Endothelial cell of umbilical vein (primary cell): ENCODE results near the gene FABP6. TPM values are rescaled to one million over a fixed set of nuclear protein-coding genes. Genes with fewer than 3 reads are reported as not detected.
"Not testable (repeated sequence)": the region's sequence is repeated elsewhere in the genome, so short reads cannot be mapped to it uniquely, and the experiment has no call there.

Experiments
- BruUV-seq: library from RNA; stranded (reverse); fragments of 400-500 nt; replicated peaks from 2 replicates; lab custom pipeline; 2021; lab: Mats Ljungman, UMichigan
- CTCF ChIA-PET: fragments of 300-600, 350-600 bp; sonication (Branson Sonifier 250); formaldehyde crosslinking; loops from one replicate; lab custom pipeline; 2021; ENCODE audit warnings: antibody characterized with exemption, inconsistent platforms; lab: Charles Lee
- POLR2A ChIA-PET: fragments of 300-600, 350-600 bp; sonication (Branson Sonifier 250); formaldehyde crosslinking; loops from one replicate; lab custom pipeline; 2021; ENCODE audit warnings: antibody characterized with exemption, inconsistent platforms; lab: Charles Lee
- DNase-seq: peaks from one replicate; pipeline ENCODE4 v3.0.0-alpha.2; 2011; ENCODE audit warnings: low read depth, low spot score
- FAIRE-seq: peaks from 2 replicates; lab custom pipeline; 2011; peaks lifted over from hg19 to GRCh38; lab: Jason Lieb, UNC
- H2AFZ ChIP-seq: 2 replicates; pipeline ENCODE4 v1.6.0; 2012; ENCODE audit warnings: low read depth, low read length, control low read depth, inconsistent platforms
- H3K27ac ChIP-seq: 2 replicates; pipeline ENCODE4 v1.5.1; 2011; ENCODE audit warnings: low read depth, mild to moderate bottlenecking, control low read depth, low read length, moderate library complexity; ENCODE audit not compliant: insufficient read depth
- H3K27me3 ChIP-seq, 2 experiments: 2 replicates each; pipeline versions ENCODE4 v1.6.0 to v1.6.1; 2011; ENCODE audit warnings: low read length in 2 of 2, mixed read lengths in 1 of 2; ENCODE audit not compliant: control insufficient read depth in 2 of 2, insufficient read depth in 2 of 2
- H3K36me3 ChIP-seq, 2 experiments: 2 replicates in 1 of 2; 3 replicates in 1 of 2; pipeline ENCODE4 v1.5.1; 2011; ENCODE audit warnings: low read length in 2 of 2, mild to moderate bottlenecking in 1 of 2, moderate library complexity in 1 of 2; ENCODE audit not compliant: control insufficient read depth in 2 of 2, insufficient read depth in 2 of 2; ENCODE audit errors: extremely low read depth in 1 of 2
- H3K4me1 ChIP-seq: 3 replicates; pipeline ENCODE4 v1.5.1; 2011; ENCODE audit warnings: mild to moderate bottlenecking, low read length; ENCODE audit not compliant: control insufficient read depth, insufficient read depth; ENCODE audit errors: extremely low read depth
- H3K4me2 ChIP-seq: 2 replicates; pipeline ENCODE4 v1.6.1; 2011; ENCODE audit warnings: low read length, control low read depth, mixed read lengths; ENCODE audit not compliant: insufficient read depth
- H3K4me3 ChIP-seq, 3 experiments: fragments of 200-600 bp in 1 of 3; sonication (generic), shearing (Covaris generic) in 1 of 3; replicated peaks in 1 of 3; 2 replicates each; pipeline ENCODE4 v1.5.1; 2011 to 2016; ENCODE audit warnings: control low read depth in 3 of 3, low read length in 3 of 3, mild to moderate bottlenecking in 2 of 3, inconsistent platforms in 1 of 3, low read depth in 1 of 3, moderate library complexity in 1 of 3; ENCODE audit not compliant: insufficient read depth in 1 of 3
- H3K79me2 ChIP-seq: 2 replicates; pipeline ENCODE4 v1.6.0; 2012; ENCODE audit warnings: low read length, inconsistent platforms; ENCODE audit not compliant: control insufficient read depth, insufficient read depth
- H3K9ac ChIP-seq: replicated peaks from 2 replicates; pipeline ENCODE3; 2011; ENCODE audit warnings: low read length, control low read depth; ENCODE audit not compliant: insufficient read depth; ENCODE audit errors: extremely low read depth
- H3K9me1 ChIP-seq: replicated peaks from 3 replicates; pipeline ENCODE4 v1.6.0; 2011; ENCODE audit warnings: mild to moderate bottlenecking, low read length; ENCODE audit not compliant: control insufficient read depth, insufficient read depth; ENCODE audit errors: extremely low read depth
- H3K9me3 ChIP-seq: replicated peaks from 2 replicates; pipeline ENCODE4 v1.5.1; 2012; ENCODE audit warnings: low read length, inconsistent platforms; ENCODE audit not compliant: control insufficient read depth, insufficient read depth
- H4K20me1 ChIP-seq: replicated peaks from 2 replicates; pipeline ENCODE3; 2011; ENCODE audit warnings: mild to moderate bottlenecking, low read length; ENCODE audit not compliant: control insufficient read depth, insufficient read depth; ENCODE audit errors: extremely low read depth
- CTCF ChIP-seq, 2 donors: IDR thresholded peaks; 1 replicate in 1 of 2; 2 replicates in 1 of 2; pipeline ENCODE4 v1.5.1; 2011; ENCODE audit warnings: low read length in 2 of 2, mild to moderate bottlenecking in 2 of 2, moderate library complexity in 2 of 2, control low read depth in 1 of 2, inconsistent platforms in 1 of 2, low read depth in 1 of 2; ENCODE audit not compliant: insufficient read depth in 1 of 2; ENCODE audit errors: extremely low read depth in 1 of 2
- EZH2 ChIP-seq: IDR thresholded peaks from 2 replicates; pipeline ENCODE4 v1.6.1; 2012; ENCODE audit warnings: borderline replicate concordance, low read depth, mild to moderate bottlenecking, moderate library complexity, low read length, inconsistent platforms; ENCODE audit not compliant: severe bottlenecking
- FOS ChIP-seq: IDR thresholded peaks from 2 replicates; pipeline ENCODE4 v1.6.1; 2011; ENCODE audit warnings: mild to moderate bottlenecking, low read length, moderate library complexity, borderline replicate concordance; ENCODE audit not compliant: insufficient read depth
- GATA2 ChIP-seq: IDR thresholded peaks from 2 replicates; pipeline ENCODE4 v1.7.0; 2011; ENCODE audit warnings: low read depth, mild to moderate bottlenecking, moderate library complexity, mixed read lengths, low read length; ENCODE audit not compliant: insufficient read length, insufficient read depth
- JUN ChIP-seq: IDR thresholded peaks from 2 replicates; pipeline ENCODE4 v1.6.1; 2011; ENCODE audit warnings: borderline replicate concordance, low read depth; ENCODE audit not compliant: insufficient read length, insufficient read depth
- MAX ChIP-seq: IDR thresholded peaks from 2 replicates; pipeline ENCODE4 v1.6.1; 2011; ENCODE audit not compliant: insufficient read depth, insufficient read length
- MYC ChIP-seq: IDR thresholded peaks from one replicate; pipeline ENCODE4 v1.6.1; 2011; ENCODE audit warnings: mild to moderate bottlenecking, low read depth, low read length
- POLR2A ChIP-seq: IDR thresholded peaks from 2 replicates; pipeline ENCODE4 v1.6.1; 2012; ENCODE audit warnings: low read depth, mild to moderate bottlenecking, control low read depth, low read length
- POLR2AphosphoS5 ChIP-seq: IDR thresholded peaks from 2 replicates; pipeline ENCODE4 v1.6.1; 2012; ENCODE audit warnings: low read depth, mild to moderate bottlenecking, control low read depth, low read length, moderate library complexity; ENCODE audit not compliant: insufficient read depth
- dilution Hi-C: fragments of 300-500 bp; cut with MboI; formaldehyde crosslinking; loops from one replicate; pipeline ENCODE4 v1.15.0; 2019; ENCODE audit warnings: low sequenced_read_pairs; ENCODE audit not compliant: extremely low pct_ligation_motif_present
- intact Hi-C: fragments of 100-400 bp; cut with micrococcal nuclease; formaldehyde crosslinking; loops from one replicate; pipeline ENCODE4 v1.10.0; 2022
- polyA plus RNA-seq, 4 experiments: library from polyadenylated mRNA; depleted of rRNA in 3 of 4; stranded (reverse) in 3 of 4; unstranded in 1 of 4; fragments of >200 nt; gene quantifications; 2 replicates each; pipeline versions ENCODE4 v1.2.1 to v1.2.3, GENCODE V29; 2011 to 2012; ENCODE audit warnings: missing spikeins in 1 of 4
- total RNA-seq: library from RNA; stranded (reverse); gene quantifications from 2 replicates; pipeline ENCODE4 v1.2.3, GENCODE V29; 2021

FABP6 gene
- total and polyA plus RNA-seq, 2 donors (not counting 3 experiments of a cell fraction or from before 2014, with no cell fraction given) = not detected

DNA sequence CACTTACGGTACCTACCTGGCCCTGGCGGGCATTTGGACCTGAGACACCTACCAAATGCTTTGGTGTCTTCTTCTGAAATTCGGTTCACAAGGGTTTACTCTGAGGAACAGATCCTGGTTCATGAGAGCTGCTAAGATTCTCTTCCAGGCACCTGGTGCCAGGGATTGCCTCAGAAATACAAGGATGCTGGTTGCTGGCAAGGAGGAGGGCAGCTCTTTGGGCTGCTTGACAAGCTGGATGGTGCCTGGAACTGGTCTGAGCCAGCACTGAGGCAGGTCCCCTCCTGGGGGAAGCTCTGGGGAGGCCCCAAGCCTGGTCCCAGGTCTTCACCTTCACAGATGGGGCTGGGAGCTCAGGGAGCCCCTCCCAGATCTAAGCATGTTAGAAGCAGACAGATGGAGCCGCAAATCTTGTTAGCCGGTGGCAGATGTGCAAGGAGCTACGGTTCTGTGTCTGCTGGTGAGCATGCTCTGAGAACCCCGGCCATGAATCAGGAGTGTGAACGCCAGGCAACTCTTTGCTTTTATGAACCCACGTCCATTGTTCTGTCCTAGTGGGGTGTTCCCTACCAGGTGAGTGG, 16.3 kb downstream of the FABP6 start:
- H3K27me3 ChIP-seq = no peaks in the 10 kb centered on the region
- H3K27ac ChIP-seq = no peak overlapping the region
- TF ChIP-seq POLR2A = no peak
- no peak for TF ChIP-seq MYC
- no peak for TF ChIP-seq CTCF (IDR thresholded peaks at IDR 0.05; ENCODE audit: extremely low read depth in 1 of 2, insufficient read depth in 1 of 2, low read depth in 1 of 2, low read length in 2 of 2)
- no peak for TF ChIP-seq FOS
- no peak for TF ChIP-seq JUN
- no peak for TF ChIP-seq GATA2
- TF ChIP-seq MAX = no peak
- no peak for TF ChIP-seq EZH2
- TF ChIP-seq POLR2AphosphoS5 = no peak
- no peaks in the 10 kb centered on the region for H3K36me3 ChIP-seq
- H4K20me1 ChIP-seq = no peaks in the 10 kb centered on the region
- dilution Hi-C loops (no loop called here), intact Hi-C loops (no loop called here)
- H3K9me3 ChIP-seq = no peaks in the 10 kb centered on the region
- no peak overlapping the region for H3K4me2 ChIP-seq
- ChIA-PET POLR2A (interaction anchor here (0.7 kb wide), 1 partner anchor 26 kb away, joined by 3 read pairs; no protein-coding TSS in a partner anchor), CTCF (interaction anchor here (0.6 to 7.5 kb wide), 7 partner anchors 10 to 224 kb away, joined by 3 to 87 read pairs (median 5); no protein-coding TSS in a partner anchor)
- H2AFZ ChIP-seq = no peak overlapping the region
- H3K9me1 ChIP-seq = no peaks in the 10 kb centered on the region
- DNase-seq (no peak), FAIRE-seq (no peak)
- H3K4me1 ChIP-seq = no peaks in the 10 kb centered on the region
- no TSS peak for BruUV-seq
- no peak overlapping the region for H3K9ac ChIP-seq
- H3K4me3 ChIP-seq = no peak overlapping the region
- H3K79me2 ChIP-seq = no peaks in the 10 kb centered on the region

GRCh38 chr5:160249570-160249969, 20.3 kb downstream of the FABP6 start:
- H3K4me1 ChIP-seq, H3K9me3 ChIP-seq, H2AFZ ChIP-seq, POLR2A ChIA-PET, H3K79me2 ChIP-seq, H4K20me1 ChIP-seq, H3K4me3 ChIP-seq, H3K27ac ChIP-seq, intact Hi-C loops, BruUV-seq, H3K9me1 ChIP-seq, H3K9ac ChIP-seq, H3K4me2 ChIP-seq, DNase-seq, H3K27me3 ChIP-seq, dilution Hi-C loops, FAIRE-seq: not testable (repeated sequence)
- H3K36me3 ChIP-seq = peaks cover 0 to 25% of the 10 kb centered on the region in 2 experiments
- CTCF ChIA-PET = interaction anchor here (0.9 to 1.5 kb wide), 7 partner anchors 8 to 227 kb away, joined by 3 read pairs; no protein-coding TSS in a partner anchor
